MM.1S (cell line): ENCODE data around the gene CHRNA10.

Source experiments
- DNase-seq: peaks from one replicate; pipeline ENCODE4 v3.0.0-alpha.2; 2015
- H2AFZ ChIP-seq: fragments of 300-600 bp; sonication (generic); 2 replicates; pipeline ENCODE4 v1.6.0; 2016; ENCODE audit warnings: antibody characterized with exemption, low read length
- H3F3A ChIP-seq: fragments of 300-600 bp; sonication (generic); 2 replicates; pipeline ENCODE4 v1.6.1; 2016; ENCODE audit warnings: mild to moderate bottlenecking, antibody characterized with exemption, low read length, moderate library complexity, mixed read lengths; ENCODE audit not compliant: insufficient read depth
- H3K27ac ChIP-seq: fragments of 300-600 bp; sonication (generic); 2 replicates; pipeline ENCODE4 v1.5.1; 2016; ENCODE audit warnings: mild to moderate bottlenecking, low read length
- H3K27me3 ChIP-seq: fragments of 300-600 bp; sonication (generic); replicated peaks from 2 replicates; pipeline ENCODE4 v1.6.0; 2016; ENCODE audit warnings: low read length; ENCODE audit not compliant: insufficient read depth
- H3K36me3 ChIP-seq: fragments of 300-600 bp; sonication (generic); replicated peaks from 2 replicates; pipeline ENCODE4 v1.6.1; 2016; ENCODE audit warnings: mild to moderate bottlenecking, low read length, mixed read lengths; ENCODE audit not compliant: insufficient read depth
- H3K4me1 ChIP-seq: fragments of 300-600 bp; sonication (generic); 2 replicates; pipeline ENCODE4 v1.6.1; 2016; ENCODE audit warnings: low read length, mixed read lengths
- H3K4me2 ChIP-seq: fragments of 300-600 bp; sonication (generic); 2 replicates; pipeline ENCODE4 v1.6.0; 2016; ENCODE audit warnings: low read depth, low read length
- H3K4me3 ChIP-seq: fragments of 300-600 bp; sonication (generic); 2 replicates; pipeline ENCODE4 v1.5.1; 2016; ENCODE audit warnings: low read length, mixed read lengths
- H3K79me2 ChIP-seq: fragments of 300-600 bp; sonication (generic); 2 replicates; pipeline ENCODE4 v1.6.1; 2016; ENCODE audit warnings: mixed run types, low read length, mixed read lengths
- H3K9ac ChIP-seq: fragments of 300-600 bp; sonication (generic); 2 replicates; pipeline ENCODE4 v1.6.1; 2016; ENCODE audit warnings: low read length, mixed read lengths
- H3K9me2 ChIP-seq: fragments of 300-600 bp; sonication (generic); replicated peaks from 2 replicates; pipeline ENCODE4 v1.6.1; 2016; ENCODE audit warnings: mild to moderate bottlenecking, low read length, mixed read lengths; ENCODE audit not compliant: insufficient read depth
- H3K9me3 ChIP-seq: fragments of 300-600 bp; sonication (generic); replicated peaks from 2 replicates; pipeline ENCODE4 v1.6.1; 2016; ENCODE audit warnings: mild to moderate bottlenecking, low read length, mixed read lengths; ENCODE audit not compliant: insufficient read depth
- H4K20me1 ChIP-seq: fragments of 300-600 bp; sonication (generic); 2 replicates; pipeline ENCODE4 v1.6.1; 2016; ENCODE audit warnings: mild to moderate bottlenecking, low read length, moderate library complexity, mixed read lengths; ENCODE audit not compliant: insufficient read depth
- EZH2 ChIP-seq: fragments of 300-600 bp; sonication (generic); optimal IDR thresholded peaks from 2 replicates; pipeline ENCODE3; 2017; ENCODE audit warnings: low read depth, mild to moderate bottlenecking, antibody characterized with exemption, low read length, mixed read lengths
- EZH2phosphoT487 ChIP-seq: fragments of 300-600 bp; sonication (generic); IDR thresholded peaks from 2 replicates; pipeline ENCODE4 v1.6.1; 2018; ENCODE audit warnings: antibody characterized with exemption, low read length
- TF ChIP-seq, protein P1 (sequence below): fragments of 300-600 bp; sonication (generic); IDR thresholded peaks from 2 replicates; pipeline ENCODE4 v1.5.1; 2016; ENCODE audit warnings: antibody characterized with exemption, low read length, mixed read lengths

Gene CHRNA10

DNA sequence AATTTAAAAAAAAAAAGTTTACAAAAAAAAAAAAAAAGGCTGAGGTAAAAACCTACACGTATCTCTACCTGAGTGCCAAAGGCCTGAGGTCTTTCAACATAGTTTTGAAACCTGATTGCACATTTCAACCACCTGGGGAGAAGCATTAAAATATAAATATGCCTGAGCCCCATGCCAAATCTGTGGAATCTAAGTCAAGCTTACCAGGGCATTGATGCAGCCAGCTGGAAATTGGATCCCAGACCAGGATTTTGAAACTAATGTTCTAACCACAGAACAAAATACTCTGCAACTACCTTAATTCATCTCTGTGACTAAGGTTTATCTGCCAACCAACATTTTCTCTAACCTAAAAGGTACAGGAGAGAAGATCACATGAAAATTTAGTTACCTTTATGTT, 38.8 kb upstream of the CHRNA10 start:
- no peak overlapping the region for H2AFZ ChIP-seq
- no peak overlapping the region for H3K4me2 ChIP-seq
- no peak for DNase-seq
- H3F3A ChIP-seq: no peaks in the 10 kb centered on the region; the same call in 1 of the 2 replicates
- no peak overlapping the region for H3K27ac ChIP-seq
- no peak overlapping the region for H3K4me3 ChIP-seq
- H3K79me2 ChIP-seq: 0 out of 2 replicates have a peak, but pooled peaks cover 7% of the 10 kb centered on the region
- H4K20me1 ChIP-seq: no peaks in the 10 kb centered on the region
- no peaks in the 10 kb centered on the region for H3K27me3 ChIP-seq
- no peaks in the 10 kb centered on the region for H3K9me2 ChIP-seq
- no peak overlapping the region for H3K9ac ChIP-seq
- H3K4me1 ChIP-seq: no peaks in the 10 kb centered on the region
- peaks cover 12% of the 10 kb centered on the region for H3K36me3 ChIP-seq
- no peaks in the 10 kb centered on the region for H3K9me3 ChIP-seq
- no peak for TF ChIP-seq EZH2
- TF ChIP-seq EZH2phosphoT487: no peak
- TF ChIP-seq, protein P1, sequence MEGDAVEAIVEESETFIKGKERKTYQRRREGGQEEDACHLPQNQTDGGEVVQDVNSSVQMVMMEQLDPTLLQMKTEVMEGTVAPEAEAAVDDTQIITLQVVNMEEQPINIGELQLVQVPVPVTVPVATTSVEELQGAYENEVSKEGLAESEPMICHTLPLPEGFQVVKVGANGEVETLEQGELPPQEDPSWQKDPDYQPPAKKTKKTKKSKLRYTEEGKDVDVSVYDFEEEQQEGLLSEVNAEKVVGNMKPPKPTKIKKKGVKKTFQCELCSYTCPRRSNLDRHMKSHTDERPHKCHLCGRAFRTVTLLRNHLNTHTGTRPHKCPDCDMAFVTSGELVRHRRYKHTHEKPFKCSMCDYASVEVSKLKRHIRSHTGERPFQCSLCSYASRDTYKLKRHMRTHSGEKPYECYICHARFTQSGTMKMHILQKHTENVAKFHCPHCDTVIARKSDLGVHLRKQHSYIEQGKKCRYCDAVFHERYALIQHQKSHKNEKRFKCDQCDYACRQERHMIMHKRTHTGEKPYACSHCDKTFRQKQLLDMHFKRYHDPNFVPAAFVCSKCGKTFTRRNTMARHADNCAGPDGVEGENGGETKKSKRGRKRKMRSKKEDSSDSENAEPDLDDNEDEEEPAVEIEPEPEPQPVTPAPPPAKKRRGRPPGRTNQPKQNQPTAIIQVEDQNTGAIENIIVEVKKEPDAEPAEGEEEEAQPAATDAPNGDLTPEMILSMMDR: no peak

DNA sequence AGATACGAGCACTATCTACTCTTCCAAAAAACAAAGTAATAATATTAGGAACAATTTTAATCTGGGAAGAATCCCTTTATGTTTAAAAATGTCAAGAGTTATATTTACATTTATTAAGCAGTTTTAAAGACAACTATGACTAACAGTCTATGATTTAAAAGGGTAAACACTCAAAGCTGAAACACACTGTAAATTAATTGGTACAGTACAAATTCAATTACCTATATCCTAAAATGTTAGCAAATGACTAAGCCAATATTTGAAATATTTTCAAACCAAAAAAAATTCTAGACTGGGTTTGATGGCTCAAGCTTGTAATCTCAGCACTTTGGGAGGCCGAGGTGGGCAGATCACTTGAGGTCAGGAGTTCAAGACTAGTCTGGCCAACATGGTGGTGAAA, 36.0 kb upstream of the CHRNA10 start:
- Histone ChIP-seq H3K4me1 (no peaks in the 10 kb centered on the region), H3K9ac (no peak overlapping the region), H4K20me1 (no peaks in the 10 kb centered on the region), H3K36me3 (peaks cover 11% of the 10 kb centered on the region), H3K79me2 (0 out of 2 replicates have a peak, but pooled peaks cover 7% of the 10 kb centered on the region), H3K27ac (no peak overlapping the region), H3F3A (no peaks in the 10 kb centered on the region; the same call in 1 of the 2 replicates), H2AFZ (no peak overlapping the region), H3K9me2 (no peaks in the 10 kb centered on the region), H3K4me2 (no peak overlapping the region), H3K9me3 (no peaks in the 10 kb centered on the region), H3K27me3 (no peaks in the 10 kb centered on the region), H3K4me3 (no peak overlapping the region)
- no peak for DNase-seq
- TF ChIP-seq EZH2 (no peak), EZH2phosphoT487 (no peak)
- TF ChIP-seq, protein P1: no peak

DNA sequence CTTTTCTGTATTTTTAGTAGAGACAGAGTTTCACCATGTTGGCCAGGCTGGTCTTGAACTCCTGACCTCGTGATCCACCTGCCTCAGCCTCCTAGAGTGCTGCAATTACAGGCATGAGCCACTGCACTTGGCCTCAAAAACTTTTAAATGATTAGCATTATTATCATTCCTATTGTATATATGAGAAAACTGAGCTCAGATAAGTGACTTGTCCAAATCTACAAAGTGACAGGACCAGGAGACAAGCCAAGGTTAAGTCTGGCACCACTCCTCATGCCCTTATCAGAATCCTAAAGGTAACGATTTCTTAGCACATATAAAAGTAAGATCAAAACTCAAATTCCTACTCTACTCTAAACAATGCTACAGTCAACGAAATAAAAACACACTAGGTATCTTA, 32.2 kb upstream of the CHRNA10 start:
- Histone ChIP-seq H3K9ac (no peak overlapping the region), H4K20me1 (no peaks in the 10 kb centered on the region), H3K27me3 (no peaks in the 10 kb centered on the region), H3K79me2 (no peaks in the 10 kb centered on the region), H3K4me2 (no peak overlapping the region), H2AFZ (no peak overlapping the region), H3K36me3 (peaks cover 9% of the 10 kb centered on the region), H3K9me2 (no peaks in the 10 kb centered on the region), H3F3A (no peaks in the 10 kb centered on the region), H3K9me3 (no peaks in the 10 kb centered on the region), H3K4me3 (no peak overlapping the region), H3K27ac (no peak overlapping the region), H3K4me1 (no peaks in the 10 kb centered on the region)
- TF ChIP-seq EZH2: no peak
- TF ChIP-seq, protein P1: no peak
- no peak for TF ChIP-seq EZH2phosphoT487
- no peak for DNase-seq

DNA sequence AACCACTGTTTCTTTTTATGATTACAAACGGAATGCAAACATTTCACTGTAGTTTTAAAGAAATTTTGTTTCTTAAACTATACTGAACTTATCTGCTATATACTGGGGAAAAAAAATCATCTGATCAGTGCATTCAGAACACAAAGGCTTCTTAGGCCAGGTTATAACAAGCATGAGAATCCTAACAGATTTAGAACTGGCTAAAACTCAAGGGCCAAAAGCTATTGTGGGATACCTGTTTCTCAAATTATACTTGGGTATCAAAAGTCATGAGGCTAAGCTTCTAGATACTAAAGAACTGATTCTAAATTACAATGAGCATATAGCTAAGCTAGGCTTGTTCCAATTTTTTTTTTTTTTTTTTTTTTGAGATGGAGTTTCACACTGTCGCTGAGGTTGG, 29.7 kb upstream of the CHRNA10 start:
- H3K36me3 ChIP-seq: peaks cover 9% of the 10 kb centered on the region
- H3K9me3 ChIP-seq: no peaks in the 10 kb centered on the region
- H3K27me3 ChIP-seq: no peaks in the 10 kb centered on the region
- H3K4me1 ChIP-seq: no peaks in the 10 kb centered on the region
- no peak overlapping the region for H3K9ac ChIP-seq
- H3K27ac ChIP-seq: no peak overlapping the region
- no peak overlapping the region for H2AFZ ChIP-seq
- TF ChIP-seq EZH2: no peak
- TF ChIP-seq, protein P1: no peak
- TF ChIP-seq EZH2phosphoT487: no peak
- H3K9me2 ChIP-seq: no peaks in the 10 kb centered on the region
- no peak overlapping the region for H3K4me3 ChIP-seq
- H4K20me1 ChIP-seq: no peaks in the 10 kb centered on the region
- no peak for DNase-seq
- no peak overlapping the region for H3K4me2 ChIP-seq
- H3F3A ChIP-seq: no peaks in the 10 kb centered on the region
- no peaks in the 10 kb centered on the region for H3K79me2 ChIP-seq
